KOPT-K1 (cell line): ENCODE data around the gene SHB.

ENCODE experiments used
- H3K27ac ChIP-seq: fragments of 200-600 bp; sonication (generic); 2 replicates; pipeline ENCODE4 v1.5.1; 2016; ENCODE audit warnings: antibody characterized with exemption, mild to moderate bottlenecking, low read depth, low read length; ENCODE audit not compliant: poor library complexity, severe bottlenecking
- H3K36me3 ChIP-seq: fragments of 200-600 bp; sonication (generic); 2 replicates; pipeline ENCODE4 v1.5.1; 2017; ENCODE audit warnings: antibody characterized with exemption, mild to moderate bottlenecking, low read length, moderate library complexity; ENCODE audit not compliant: insufficient read depth
- H3K9me3 ChIP-seq: fragments of 200-600 bp; sonication (generic); 2 replicates; pipeline ENCODE4 v1.5.1; 2017; ENCODE audit warnings: antibody characterized with exemption, low read length, mild to moderate bottlenecking; ENCODE audit not compliant: insufficient read depth, poor library complexity, severe bottlenecking

SHB gene

DNA sequence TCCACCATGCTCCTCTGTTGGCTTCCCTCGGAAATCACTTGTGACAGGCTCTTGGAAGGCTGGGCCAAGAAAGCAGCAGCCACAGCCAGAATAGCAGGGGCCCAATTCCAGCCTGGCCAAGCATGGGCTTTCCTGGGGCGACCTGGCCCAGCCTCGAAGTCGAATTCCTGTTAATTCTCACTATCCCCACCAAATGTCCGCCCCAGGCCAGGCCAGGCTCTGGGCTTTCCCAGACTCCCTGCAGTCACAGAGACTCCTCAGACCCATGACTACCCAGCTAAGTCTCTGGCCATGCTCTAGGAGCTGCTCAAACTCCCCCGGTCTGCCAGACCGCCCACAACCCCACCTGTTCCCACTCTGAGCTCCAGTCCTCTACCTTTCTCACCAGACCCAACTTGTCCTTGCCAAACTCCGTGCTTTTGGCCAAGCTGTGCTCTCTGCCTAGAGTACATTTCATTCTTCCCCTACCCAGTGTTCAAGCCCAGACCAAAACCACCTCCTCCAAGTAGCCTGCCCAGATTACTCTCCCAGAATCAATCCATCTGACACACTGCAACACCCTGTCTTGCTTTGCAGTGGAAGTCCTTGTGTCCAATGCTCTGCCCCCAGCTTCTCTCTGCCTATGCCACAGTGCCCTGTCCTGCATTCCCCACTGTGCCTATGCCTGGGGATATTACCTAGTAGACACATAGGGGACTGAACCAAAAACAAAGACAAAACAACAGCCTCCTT is 26.2 kb downstream of the SHB start:
- H3K36me3 ChIP-seq = no peaks in the 10 kb centered on the region
- no peak overlapping the region for H3K27ac ChIP-seq
- H3K9me3 ChIP-seq = no peaks in the 10 kb centered on the region

DNA sequence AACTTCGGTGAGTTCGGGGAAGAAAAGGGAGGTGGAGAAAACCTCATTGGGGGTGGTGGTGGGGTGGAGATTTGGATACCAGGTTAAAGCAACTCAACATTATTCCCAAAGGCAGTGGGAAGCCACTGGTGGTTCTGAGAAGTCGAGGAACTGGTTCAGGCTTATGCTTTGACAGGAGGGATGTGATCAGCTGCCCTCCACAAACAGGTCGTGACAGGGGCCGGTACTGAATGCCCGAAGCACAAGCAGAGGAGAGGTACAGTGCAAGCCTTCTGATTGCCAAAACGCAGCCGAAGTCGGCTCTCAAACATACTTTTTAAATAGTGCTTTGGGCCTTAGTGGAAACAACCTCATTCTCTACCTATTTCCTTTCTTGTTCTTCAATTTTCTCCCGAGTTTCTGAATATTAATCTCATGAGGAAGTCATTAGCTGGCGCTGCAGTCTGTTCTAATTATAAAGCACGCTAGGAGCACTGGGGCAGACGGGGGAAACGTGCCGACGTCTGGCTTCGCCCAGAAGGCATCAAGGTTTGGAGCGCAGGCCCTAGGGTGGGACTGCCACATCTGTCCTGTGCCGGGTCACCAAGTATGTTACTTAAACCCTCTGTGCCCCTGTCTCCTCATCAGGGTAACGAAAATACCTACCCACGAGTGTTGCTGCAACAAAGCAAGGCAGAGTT is 27.3 kb downstream of the SHB start:
- H3K27ac ChIP-seq = no peak overlapping the region

DNA sequence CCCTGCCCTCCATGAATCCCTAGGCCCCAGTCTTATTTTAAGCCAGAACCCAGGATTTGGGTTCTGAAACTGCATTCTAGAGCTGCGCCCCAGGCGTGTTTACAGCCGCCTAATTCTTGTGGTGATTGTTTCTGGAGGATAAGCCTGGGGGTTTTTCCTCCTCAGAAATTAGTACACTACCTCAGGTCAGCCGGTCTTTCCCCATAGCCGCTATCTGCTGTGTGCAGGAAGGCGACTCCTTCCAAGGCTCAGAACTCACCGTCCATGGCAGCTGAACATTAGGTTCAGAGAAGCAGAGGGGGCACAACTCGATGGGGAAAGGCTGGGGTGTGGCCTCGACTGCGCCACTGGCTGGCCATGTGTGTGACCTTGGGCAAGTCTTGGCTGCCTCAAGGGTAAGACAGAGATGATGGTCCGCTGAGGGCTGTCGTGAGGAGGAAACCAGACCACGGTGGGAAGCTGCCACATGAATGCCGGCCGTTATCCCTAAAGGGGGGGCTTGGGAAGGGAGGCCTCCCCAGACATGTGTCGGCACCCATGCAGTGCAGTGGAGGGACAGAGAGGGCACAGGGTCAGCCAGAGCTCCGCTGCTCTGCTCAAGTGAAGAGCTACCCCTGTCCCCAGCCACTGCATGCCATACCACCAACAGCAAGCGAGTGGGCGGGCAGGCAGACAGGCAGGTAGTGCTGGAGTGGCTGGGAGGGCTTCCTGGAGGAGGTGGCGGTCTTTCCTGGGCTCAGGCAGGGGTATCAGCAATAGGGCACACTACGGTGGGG is 28.9 kb downstream of the SHB start:
- H3K27ac ChIP-seq = no peak overlapping the region
- no peaks in the 10 kb centered on the region for H3K36me3 ChIP-seq
- H3K9me3 ChIP-seq = no peaks in the 10 kb centered on the region

More for the DNA sequence above, 27.3 kb downstream of the SHB start:
- Histone ChIP-seq H3K36me3 (no peaks in the 10 kb centered on the region), H3K9me3 (no peaks in the 10 kb centered on the region)

DNA sequence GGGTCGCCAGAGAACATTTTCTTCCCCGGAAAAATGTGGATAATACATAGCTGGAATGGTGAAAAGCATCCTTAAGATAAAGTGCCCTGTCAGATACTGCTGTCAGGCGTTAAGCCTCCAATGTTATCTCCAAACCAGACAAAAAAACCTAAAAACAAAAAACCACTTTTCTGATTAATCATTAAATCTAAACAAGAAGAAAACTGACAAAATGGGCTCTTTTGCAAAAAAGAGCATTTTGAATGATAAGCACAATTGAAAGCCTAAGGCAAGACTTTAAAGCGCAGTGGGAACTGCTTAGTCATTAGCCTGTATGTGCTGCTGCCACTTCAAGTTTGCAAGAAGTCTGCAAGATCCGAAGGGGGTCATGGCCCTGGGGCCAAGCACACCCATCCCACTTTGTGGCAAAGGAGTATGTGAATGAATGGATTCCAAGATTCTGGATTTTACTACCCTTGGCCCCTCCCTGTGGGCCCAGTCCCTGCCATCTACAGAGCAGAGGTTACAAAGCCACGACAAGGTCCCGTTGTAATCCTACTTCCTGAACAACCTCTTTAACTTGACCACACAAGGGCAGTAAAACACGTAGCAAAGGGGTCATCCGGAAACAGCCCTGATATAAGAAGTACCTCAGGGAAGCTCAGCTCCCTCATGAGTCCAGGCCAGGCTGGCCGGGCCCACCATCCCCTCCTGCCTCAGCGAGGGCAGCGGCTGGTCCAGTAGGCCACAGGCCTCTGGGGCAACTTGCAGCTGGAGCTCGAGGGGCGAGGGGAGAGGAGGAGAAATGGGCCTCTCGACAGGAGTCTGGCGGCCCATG is 29.7 kb downstream of the SHB start:
- Histone ChIP-seq H3K36me3 (no peaks in the 10 kb centered on the region), H3K27ac (no peak overlapping the region), H3K9me3 (no peaks in the 10 kb centered on the region)

DNA sequence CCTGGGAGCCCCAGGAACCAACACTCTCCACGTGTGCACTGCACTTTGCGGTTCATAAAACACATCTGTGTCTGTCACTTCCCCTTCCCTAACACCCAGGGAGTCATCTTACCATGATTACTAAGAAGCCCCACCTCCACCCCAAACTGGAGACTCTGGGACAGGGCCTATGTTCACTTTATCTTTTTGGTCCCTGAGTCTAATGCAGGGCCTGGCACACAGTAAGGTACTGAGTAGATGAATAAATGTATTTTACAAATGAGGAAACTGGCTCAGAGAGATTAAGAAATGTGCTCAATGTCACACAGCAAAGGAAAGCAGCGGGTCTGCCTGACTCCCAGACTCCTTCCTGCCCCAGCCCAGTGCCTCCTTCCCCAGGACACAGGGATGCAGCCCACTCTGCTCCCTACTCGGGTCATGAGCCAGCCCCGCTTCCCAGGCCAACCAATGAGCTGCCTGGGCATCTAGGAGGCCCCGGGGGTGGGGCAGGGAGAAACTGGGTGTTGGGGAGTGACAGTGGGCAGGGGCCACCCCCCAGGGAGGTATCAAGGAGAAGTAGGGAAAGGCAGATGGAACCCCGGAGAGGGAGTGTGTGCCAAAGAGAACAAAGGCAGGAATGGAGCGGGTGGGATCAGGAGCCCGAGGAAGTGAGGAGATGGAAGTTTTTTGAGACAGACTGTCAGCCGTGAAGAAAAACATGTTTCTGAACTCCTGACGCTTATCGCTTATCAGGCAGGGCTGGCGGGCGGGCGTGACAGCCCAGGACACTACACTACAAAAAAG is 30.5 kb downstream of the SHB start:
- H3K27ac ChIP-seq = no peak overlapping the region
- no peaks in the 10 kb centered on the region for H3K36me3 ChIP-seq
- H3K9me3 ChIP-seq = no peaks in the 10 kb centered on the region

DNA sequence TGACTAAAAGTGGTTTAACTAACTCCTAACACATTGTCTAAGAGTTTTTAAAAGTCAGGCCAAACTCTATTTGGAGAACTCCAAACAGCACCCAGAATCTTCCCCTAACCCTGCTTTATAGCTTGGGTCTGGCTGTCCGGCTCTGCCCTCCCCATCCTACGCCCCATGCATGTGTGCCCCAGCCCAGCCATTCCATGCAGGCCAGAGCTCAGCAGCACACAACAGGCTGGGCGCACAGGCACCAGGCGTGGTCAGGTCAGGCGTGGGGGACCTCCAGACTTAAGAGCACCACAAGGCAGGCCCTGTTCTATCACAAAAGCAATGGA is 31.1 kb downstream of the SHB start:
- H3K27ac ChIP-seq = no peak overlapping the region
- no peaks in the 10 kb centered on the region for H3K9me3 ChIP-seq
- H3K36me3 ChIP-seq = no peaks in the 10 kb centered on the region

DNA sequence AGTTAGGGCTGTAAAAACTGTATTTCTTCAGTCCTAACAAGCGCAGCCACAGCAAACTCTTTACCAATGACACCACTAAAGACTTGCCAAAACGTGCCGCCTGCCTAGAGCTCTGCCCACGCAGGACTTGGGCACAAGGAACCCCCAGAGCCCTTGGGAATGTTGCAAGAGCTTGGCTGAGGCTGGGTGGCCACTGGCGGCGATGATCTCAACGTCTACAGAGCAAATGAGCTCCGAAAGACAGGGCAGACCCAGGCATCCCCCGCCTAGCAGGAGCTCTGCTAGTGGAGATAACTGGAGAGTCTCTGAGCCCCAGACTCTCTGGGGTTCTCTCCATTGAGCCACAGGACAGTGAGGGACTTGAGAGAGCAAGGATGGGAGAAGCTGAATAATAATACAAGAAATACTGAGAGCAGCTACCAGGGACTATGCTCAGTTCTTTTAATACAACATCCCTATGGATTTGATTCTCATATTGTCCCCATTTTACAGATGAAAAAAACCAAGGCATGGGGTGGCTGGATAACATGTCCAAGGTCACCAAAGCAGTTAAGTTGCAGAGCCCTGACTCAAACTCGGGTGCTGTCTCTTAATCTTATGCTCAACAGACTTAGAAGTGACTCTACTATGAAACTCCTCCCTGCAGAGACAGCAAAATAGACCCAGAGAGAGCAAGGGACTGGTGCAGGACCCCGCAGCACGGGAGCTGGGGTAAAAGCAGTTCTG is 32.5 kb downstream of the SHB start:
- no peaks in the 10 kb centered on the region for H3K9me3 ChIP-seq

DNA sequence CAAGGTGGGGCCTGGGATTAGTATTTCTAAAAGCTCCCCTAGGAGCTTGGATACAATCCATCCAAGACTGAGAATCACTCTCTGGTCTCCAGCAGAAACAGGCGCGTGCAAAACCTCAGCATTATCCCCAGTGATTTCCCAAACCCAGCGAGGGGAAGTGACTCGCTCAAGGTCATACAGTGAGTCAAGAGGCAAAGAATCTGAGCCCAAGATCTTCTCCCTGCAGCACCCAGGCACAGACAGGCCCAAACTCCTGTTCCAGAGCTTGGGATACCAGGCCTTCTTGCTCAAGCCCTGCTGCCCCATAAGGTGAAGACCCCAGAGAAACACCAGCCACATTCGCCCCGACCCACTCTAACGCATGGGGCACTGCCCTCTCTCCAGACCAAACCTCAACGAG is 33.2 kb downstream of the SHB start:
- no peaks in the 10 kb centered on the region for H3K9me3 ChIP-seq
- no peak overlapping the region for H3K27ac ChIP-seq
- no peaks in the 10 kb centered on the region for H3K36me3 ChIP-seq

More for the DNA sequence above, 32.5 kb downstream of the SHB start:
- H3K27ac ChIP-seq = no peak overlapping the region
- H3K36me3 ChIP-seq = no peaks in the 10 kb centered on the region

DNA sequence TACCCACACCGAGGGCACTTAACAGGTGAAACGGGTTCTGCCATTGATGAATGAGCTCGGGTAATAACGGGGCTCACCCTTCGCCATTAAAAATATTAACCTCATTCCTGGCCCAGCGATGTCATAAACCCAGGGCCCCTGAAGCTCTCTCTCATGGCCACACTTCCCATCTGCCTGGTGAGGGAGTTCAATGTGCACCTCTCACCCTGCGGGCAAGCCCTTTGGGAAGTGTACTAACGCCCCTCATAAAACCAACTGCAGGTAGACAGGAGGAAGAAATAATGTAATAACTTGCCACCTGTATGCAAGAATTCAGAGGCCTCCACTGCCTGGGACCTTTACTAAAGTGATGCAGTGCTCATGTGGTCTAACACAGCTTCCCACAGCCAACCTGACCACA is 35.1 kb downstream of the SHB start:
- Histone ChIP-seq H3K27ac (no peak overlapping the region), H3K36me3 (no peaks in the 10 kb centered on the region), H3K9me3 (no peaks in the 10 kb centered on the region)

DNA sequence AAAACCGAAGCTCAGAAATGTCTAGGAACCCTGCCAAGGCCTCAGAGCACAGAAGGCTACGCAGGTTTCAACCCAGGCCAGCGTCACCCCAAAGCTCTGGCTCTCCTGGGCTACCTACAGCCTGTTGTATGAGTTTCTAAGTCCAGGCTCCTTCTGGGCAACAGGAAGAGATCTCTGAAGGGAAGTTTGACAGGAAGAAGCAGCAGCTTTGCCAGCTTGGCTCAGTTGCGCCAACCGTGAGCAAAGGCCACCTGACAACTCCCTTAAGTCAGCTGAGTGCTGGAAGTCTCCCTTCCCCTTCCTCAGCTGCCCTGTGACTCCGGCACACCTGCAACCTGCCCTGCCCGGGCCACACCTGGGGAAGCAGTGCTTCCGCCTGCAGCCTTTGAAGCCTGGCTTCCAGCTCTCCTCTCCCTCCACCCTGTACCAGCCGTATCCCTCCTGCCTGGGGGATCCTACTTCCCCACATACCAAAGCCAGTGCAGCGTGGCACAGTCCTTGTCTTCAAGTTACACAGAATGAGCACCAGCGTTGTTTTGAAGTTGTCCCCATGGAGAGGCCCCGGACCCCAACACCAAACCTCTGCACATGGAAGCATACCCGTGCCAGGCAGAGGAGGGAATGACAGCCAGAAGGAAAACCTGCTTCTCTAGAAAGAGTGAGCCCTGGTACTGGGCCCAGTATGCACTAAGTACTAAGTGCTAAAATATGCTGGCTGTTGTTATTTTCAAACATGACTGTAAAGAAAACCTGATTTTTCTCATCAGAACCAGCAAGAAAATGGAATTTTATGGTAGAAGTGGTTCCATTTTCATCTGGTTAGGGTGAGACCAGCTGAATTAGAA is 36.5 kb downstream of the SHB start:
- Histone ChIP-seq H3K27ac (no peak overlapping the region), H3K9me3 (no peaks in the 10 kb centered on the region), H3K36me3 (no peaks in the 10 kb centered on the region)

DNA sequence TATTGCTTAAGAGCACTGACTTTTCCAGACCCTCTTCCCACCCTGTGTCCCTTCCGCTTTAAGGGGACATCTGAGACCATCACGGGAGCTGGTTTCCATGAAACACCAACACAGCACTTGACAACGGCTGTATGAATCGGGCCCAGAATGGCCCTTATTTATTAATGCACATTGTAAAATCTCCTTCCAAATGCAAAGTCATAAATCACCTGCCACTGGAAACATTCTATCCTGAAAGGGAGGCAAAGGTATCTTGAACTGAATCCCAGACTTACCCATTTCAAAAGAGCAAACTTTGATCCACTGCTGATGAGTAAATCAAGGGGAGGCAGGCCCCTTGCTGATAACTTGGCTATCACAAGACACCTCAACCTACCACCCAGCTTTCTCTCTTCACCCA is 37.4 kb downstream of the SHB start:
- no peaks in the 10 kb centered on the region for H3K9me3 ChIP-seq
- H3K36me3 ChIP-seq = no peaks in the 10 kb centered on the region
- no peak overlapping the region for H3K27ac ChIP-seq

DNA sequence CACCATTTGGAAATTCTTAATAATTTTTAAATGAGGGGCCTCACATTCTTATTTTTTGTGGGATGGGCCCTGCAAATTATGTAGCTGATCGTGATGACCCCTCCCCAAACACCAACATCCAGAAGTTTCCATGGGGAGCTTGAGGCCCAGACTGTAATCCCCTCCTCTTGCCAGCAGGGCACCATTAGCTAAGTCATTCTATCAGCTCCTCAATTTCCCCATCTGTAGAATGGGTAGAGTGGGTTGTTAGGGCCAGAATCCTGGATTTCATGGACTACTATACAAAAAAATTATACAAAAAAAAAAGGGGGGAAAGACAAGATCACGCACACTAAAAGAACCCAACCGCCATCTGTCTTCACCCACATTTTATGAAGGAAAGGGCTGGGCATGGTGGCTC is 38.4 kb downstream of the SHB start:
- H3K9me3 ChIP-seq = no peaks in the 10 kb centered on the region
- no peak overlapping the region for H3K27ac ChIP-seq
- no peaks in the 10 kb centered on the region for H3K36me3 ChIP-seq

DNA sequence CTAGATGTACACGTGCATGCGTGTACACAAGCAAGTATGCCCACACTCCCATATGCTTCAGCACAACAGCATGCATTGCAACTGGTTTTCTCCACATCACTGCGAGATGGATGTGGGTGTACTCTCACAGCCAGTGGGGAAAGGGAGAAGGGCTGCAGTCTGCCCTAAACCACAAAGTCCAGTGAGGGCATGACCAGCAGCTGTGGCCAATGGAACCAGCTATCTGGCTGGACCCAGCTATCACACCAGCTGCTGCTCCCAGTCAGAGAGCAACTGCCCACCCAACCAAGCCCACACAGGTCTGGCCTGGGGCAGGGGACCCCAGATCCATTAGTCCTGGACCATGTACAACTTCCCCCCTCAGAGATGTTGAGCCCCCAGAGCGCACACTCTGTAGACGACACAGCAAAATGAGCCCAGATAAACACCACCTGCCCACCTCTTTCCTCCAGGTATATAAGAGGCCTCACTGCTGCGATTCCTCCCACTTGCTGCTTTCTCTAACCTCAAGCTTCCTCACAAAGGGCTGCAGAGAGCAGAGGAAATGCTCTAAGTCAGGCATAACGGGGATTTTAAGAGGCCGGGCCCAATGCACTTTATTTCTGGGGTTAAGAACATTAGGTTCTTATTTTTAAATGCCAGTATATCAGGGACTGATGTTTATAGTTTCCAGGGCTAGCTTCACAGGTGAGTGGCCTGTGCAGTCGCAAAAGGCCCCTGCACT is 39.0 kb downstream of the SHB start:
- no peaks in the 10 kb centered on the region for H3K9me3 ChIP-seq
- no peaks in the 10 kb centered on the region for H3K36me3 ChIP-seq
- no peak overlapping the region for H3K27ac ChIP-seq
